Activated gamma-delta T cell treated with anti-CD3 and anti-CD28 coated beads, Interleukin-2, amount 50 U/mL, for 16 hours (primary cell): Measurements from ENCODE around the gene OR1I1.

ENCODE experiments used
- DNase-seq: peaks from one replicate; pipeline ENCODE4 v3.0.0-alpha.2; 2020; ENCODE audit warnings: low read depth

OR1I1 gene

DNA sequence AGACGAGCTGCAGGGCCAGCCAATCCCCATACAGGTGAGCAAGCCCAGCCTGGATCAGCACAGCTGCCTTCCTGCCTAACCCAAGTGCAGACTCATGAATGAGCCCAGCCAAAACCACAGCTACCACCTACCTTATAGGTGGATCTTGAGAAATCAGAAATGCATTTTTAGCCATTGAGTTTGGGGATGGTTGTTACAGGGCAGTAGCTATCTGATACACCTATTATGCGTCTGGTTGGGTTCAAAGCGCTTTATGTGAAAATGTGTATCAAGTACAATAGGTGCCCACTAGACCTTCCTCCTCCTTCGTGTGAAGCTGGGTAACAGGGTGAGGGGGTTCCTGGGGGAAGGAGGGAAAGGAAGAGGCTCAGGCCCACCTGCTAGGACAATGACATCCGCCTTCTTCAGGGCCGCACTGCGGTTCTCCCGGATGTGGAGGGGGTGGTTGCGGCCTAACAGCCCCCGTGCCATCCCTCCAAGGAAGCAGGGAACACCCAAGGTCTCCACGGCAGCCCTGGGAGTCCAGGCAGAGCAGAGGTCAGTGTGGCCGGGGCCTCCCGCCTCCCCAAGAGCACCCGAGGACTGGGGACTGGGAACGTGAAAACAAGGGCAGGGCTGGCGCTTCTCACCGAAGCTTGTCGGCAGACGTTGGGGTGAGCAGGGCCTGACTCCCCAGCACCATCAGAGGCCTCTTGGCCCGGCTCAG lies 36.9 kb downstream of the OR1I1 start:
- DNase-seq: no peak

DNA sequence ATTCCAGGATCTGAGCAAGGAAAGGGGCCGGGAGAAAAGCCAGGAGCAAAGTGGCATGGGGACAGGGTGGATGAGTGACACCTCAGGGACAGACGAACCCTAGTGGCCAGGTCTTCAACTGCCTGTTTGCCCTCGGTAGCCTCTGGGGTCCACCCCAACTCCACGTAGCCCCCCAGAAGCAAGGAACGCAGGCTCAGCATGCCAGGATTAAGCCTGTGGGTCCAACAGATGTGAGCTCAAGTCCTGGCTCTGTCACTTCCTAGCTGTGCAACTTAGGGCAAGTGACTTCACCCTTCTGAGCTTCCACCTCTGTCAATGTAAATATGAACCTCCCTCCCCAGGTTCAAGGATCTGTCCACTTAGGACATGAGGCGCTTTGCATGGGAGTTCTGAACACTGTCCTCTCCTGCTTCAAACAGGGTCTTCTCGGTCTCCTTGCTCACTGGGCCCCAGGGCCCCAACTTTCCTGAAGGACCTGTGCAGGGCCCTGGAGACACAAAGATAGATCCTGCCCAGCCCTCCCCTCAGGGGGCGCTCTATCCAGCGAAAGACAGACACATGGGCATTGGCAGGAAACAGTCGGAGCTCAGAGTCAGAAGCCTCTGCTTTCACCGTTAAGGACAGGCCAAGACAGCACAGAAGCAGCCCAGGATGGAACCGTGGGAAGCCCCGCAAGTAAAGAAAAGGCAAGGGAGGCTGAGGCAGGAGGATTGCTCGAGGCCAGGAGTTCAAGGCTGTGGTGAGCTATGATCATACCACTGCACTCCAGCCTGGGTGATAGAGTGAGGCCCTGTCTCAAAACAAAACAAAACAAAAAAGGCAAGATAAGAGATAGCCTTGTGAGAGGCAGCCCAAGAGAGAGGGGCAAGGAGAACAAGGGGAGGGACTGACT lies 38.4 kb downstream of the OR1I1 start:
- DNase-seq: no peak

DNA sequence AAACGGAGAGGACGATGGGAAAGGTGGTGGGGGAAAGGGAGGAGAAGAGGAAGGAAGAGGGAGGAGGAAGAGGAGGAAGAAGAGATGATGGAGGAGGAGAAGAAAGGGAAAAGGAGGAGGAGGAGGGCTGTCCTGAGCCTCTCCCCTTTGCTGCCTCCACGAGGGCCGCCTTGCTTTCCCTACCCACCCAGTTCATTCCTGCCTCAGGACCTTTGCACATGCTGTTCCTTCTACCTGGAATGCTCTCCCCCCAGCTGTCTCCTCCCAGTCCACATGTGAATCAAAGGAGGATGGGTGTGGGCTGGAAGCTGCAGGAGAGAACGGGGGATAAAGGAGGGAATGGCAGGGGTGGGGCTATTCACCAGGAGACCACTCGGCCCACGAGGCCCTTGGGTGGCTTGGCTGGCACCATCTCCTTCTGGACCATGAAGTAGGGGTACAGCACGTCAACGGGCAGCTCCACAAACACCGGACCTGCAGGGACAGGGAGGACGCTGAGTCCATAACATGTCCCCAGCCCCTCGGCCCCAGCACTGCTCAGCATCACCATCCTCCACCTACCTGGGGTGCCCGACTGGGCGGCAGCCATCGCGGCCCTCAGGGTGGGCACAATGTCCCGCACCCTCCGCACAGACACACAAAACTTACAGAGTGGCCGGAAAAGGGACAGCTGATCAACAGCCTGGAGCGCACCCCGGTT lies 40.5 kb downstream of the OR1I1 start:
- DNase-seq: no peak

DNA sequence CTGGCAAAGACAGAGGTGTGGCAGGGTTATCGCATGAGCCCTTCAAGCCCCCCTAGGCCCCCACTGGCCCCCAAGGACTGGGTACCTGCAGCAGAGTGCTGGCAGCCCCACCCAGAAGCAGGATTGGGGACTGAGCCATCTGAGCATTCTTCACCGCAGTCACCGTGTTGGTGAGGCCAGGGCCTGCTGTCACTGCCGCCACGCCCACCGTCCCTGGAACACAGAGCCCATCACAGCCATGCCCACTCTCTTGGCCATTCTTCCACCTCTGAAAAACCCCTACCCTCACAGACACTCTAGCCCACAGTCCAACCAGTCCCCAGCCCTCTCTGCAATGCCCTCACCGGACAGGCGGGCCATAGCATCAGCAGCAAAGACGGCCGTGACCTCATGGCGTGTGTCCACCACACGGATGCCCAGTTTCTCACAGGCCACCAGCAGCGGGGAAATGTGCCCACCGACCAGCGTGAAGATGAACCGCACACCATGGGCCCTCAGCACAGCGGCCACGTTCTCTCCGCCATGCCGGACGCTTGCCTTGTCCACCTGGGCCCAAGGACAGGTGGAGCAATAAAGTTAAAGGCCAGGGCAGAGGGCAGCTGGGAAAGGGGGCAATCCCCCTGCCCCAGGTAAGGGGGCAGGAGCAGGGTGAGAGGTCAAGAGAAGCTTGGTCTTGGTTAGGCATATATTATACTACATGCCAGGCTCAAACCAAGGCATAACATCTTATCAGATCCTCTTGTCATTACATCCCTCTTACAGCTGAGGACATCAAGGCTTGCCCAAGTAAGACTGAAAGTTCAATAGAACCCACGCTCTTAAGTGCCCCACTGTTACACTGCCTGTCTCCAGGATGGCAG lies 41.2 kb downstream of the OR1I1 start:
- DNase-seq: no peak

DNA sequence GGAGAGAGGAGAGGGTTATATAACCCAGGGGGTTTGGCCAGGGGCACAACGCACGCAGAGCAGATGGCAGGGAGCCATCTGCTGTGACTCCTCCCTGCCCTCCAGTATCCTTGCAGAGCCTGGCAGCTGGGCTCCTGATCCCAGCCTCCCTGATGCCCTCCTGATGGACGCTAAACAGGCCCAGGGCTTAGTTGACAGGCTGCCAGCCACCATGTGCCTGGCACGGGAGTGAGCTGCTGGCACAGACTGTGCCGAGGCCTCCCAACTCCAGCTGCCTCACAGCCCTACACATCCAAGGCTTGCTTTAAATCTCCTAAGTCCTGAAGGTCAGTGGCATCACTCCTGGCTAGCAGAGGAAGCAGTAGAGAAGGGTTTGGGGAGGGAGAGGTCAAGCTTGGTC lies 41.9 kb downstream of the OR1I1 start:
- no peak for DNase-seq

DNA sequence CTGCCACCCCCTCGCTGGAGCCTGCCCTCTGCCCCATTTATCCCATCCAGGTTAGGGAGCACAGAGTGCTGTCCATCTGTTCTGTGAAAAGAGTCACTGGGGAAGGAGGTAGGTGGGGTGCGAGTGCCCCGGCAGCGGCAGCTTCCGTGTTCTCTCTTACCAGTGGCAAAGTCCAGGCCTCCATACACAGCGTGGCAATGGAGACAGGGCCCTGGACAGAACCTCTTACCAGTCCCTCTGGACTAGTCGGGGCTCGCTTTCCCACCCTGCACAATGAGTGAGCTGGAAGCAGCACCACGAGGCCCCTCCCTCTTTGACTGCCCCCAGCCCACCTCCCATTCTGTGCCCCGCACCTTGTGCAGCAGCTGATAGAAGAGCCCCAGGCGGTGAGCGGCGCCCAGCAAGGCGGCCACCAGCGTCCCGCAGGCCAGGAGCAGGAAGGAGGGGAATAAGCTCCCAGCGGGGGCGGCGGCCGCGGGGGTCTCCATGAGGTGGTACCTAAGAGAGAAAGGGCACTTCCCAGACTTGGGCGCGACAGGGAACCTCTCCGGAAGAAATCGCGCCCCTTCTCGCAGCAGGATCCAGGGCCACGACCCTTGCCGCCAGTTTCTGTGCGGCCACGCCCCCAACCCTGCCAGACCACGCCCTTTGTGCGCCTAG lies 42.7 kb downstream of the OR1I1 start:
- no peak for DNase-seq

DNA sequence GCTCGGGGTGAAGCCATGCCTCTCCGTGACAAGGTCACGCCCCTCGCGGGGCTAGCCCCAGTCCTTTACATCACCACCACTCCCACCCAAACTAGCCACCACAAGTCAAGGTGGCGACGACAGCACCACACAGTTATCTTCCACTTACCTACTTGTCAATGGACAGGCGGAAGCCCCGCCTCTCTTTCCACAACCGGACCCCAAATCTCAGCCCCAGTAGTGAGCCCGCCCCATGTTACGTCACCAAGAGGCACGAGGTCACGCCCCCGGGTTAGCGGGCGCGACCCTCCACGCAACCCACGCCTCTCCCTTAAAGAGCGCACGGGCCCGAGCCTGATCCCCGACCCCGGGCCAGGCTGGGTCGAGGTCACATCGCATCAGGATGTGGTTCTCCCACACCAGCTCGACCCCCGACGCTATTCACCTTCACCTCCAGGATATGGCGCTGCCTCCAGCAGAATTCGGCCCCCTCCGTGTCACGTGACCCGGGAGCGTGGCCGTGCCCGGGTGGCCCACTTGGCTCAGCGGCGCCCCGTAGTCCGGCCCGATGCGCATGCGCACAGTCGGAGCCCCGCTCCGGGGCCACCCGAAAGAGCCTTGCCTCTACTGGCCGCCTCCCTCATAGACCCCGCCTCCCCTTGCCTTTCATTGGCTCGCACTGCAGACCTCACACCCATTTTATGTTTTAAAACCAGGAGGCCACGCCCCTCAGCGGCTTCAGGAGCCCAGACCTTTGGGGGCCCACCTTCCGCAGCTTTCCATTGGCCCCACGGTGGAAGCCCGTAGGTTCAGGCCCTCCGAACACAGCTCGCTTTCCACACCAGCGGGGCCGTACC lies 43.4 kb downstream of the OR1I1 start:
- peak; percentile 97 for DNase-seq

DNA sequence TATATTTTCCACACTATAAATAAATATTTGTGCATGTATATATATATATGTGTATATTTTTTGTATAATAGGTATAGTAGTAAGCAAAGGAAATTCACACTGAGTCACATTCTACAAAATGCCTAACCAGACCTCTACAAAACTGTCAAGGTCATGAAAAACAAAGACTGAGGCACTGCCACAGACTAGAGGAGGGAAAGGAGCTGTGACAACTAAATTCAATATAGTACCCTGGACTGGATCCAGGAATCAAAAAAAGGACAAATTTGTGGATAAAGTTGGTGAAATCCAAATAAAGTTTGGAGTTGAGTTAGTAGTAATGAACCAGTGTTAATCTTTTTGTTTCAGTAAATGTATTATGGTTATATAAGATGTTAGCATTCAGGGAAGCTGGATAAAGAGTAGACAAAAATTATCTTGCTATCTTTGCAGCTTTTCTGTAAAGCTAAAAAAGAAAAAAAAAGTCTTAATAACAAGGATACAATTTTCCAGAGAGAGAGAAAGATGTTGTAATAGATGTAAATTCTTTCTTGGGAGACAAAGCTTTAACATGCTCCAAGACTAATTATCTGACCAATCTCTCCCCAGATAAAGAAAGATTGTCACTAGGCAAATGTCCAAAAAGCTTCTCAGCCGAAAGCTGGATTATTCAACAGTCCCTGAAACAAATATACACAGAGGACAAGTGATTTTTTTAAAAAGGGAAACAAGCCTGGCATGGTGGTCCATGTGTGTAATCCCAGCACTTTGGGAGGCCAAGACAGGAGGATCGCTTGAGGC lies 44.3 kb downstream of the OR1I1 start:
- DNase-seq: no peak

DNA sequence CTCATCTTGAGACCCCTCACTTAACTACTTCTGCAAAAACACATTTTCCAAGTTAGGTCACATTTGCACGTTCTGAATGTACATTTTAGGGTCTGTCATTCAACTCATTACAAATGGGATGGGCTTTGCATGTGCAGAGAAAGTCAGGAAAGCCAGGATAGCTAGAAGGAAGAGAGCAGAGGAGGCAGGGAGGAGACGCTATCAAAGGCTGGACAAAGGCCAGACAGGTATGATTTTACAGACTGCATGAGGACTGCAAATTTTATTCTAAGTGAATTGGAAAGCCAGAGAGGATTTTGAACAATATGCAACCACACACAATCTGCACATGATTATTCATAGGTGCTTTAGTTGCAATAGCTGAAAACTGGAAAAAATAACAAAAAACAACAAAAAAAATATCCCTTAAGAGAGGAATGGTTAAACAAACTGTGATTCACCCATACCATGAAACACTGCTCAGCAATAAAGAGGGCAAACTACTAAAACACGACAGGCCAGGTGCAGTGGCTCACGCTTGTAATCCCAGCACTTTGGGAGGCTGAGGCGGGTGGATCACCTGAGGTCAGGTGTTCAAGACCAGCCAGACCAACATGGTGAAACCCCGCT lies 46.3 kb downstream of the OR1I1 start:
- no peak for DNase-seq

DNA sequence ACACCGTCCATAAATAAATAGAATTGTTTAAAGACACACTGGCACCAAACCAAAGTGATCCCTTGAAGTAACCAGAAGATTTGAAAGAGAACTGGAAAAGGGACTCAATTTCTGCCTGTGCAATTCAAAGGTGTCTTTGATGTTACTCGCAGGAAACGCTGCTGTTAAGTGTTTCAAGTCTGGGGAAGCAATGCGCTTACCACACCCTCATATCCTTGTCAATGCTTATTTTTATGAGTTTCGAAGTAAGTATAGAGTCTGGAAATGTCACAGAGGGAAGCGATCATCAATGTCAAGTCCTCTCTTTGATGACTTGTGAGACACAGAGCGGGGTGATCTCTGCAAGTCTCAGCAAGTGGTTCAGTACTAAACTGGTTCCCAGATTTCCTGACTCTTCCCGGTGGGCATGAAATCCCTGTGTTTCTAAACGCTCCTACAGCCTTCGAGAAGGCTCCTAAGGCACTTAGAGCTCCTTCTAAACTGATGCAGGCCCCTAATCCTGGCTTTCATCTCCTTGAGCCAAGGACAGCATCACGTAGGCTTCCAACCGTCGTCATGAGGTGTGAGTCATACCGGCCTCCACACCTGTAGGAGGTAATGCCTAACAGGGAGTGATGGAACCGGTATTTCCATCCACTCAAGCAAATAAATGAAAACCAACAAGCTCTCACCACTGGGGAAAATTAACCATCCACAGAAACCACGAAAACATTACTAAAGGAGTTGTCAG lies 48.0 kb downstream of the OR1I1 start:
- DNase-seq: no peak

DNA sequence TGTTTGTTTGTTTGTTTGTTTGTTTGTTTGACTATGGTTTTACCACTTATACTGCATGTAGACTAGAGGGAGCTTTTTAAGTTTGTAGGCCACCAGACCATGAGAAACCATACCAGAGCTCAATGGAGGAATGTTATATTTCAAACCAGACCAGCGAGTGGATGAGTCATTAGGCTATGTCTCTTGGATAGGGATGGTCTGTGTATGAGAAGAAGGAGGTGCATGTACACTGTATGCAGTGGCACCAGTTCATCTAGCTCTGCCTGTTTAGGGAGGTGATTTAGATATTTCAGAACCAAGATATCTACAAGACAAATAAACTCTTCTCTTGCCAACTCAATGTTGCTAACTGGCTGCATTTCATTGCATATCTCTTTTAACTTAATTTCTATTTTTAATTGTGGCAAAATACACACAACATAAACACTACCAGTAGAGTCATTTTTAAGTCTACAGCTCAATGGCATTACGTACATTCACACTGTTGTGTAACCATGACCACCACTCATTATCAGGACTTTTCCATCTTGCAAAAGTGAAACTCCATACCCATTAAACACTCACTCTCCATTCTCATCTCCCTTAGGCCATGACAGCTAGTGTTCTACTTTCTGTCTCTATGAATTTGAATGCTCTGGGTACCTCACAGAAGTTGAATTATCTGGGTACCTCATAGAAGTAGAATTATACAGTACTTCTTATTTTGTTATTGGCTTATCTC lies 54.4 kb downstream of the OR1I1 start:
- DNase-seq: no peak

DNA sequence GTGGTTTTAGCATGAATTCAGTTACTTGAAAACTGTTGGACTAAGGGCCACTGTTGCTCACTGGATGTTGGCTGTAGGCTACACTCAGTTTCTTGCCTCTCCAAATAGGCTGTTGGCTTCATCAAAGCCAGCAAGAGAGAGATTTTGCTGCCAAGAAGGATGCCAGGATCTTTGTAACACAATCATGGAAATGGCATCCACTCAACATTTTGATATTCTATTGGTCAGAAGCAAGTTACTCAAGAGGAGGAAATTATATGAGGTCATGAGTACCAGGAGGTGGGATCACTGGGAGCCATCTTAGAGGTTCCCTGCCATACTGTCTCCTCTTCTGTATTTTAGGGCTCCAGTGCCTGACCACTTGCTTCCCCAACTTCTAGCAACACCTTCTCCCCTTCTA lies 55.8 kb downstream of the OR1I1 start:
- no peak for DNase-seq

DNA sequence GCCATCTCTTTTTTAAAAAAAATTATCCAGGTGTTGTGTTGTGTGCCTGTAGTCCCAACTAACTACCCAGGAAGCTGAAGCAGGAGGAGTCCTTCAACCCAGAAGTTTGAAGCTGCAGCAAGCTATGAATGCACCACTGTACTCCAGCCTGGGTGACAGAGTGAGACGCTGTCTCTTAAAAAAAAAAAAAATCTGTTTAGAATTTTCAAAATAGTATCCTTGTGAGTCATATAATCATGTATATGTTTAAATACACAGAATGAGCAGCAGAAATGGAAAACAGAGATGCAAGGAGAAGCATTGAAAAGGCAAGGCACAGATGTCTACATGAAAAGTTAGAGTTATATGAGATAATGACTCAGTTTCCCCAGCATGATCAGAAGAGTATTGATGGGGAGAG lies 56.4 kb downstream of the OR1I1 start:
- no peak for DNase-seq

DNA sequence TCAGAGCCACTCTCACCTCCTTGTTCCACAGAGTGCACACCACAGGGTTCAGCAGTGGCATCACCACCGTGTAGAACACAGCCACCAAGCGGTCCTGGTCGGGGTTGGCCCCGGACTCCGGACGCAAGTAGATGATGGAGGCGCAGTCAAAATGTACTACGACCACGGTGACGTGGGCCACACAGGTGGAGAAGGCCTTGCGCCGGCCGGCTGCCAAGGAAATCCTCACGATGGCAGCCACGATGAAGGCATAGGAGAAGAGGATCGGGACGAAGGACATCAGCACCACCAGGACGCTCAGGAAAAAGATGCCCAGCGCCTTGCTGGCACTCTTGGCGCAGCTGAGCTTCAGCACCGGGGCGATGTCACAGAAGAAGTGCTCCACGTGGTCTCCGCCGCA lies 59.1 kb downstream of the OR1I1 start:
- DNase-seq: no peak

DNA sequence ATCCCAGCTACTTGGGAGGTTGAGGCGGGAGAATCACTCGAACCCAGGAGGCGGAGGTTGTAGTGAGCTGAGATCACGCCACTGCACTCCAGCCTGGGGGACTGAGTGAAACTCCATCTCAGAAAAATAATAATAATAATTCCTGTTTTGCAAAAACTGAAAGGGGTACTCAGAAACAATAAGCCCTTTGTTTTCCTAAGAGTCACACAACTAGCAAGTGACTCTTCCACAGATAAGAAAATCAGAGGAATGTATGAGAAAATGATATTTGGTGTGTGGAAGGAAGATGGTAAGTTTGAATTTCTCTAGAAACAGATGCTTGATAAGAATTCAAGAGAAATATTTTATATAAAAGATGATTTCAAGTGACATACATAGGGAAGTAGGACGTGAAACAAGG lies 60.3 kb downstream of the OR1I1 start:
- DNase-seq: no peak
